Memory B cell (primary cell): ENCODE measurements around the gene TCF4.
A peak's percentile ranks its signal among the peaks of the same experiment; 100 is the strongest.
"Not testable (repeated sequence)": the region's sequence is repeated elsewhere in the genome, so short reads cannot be mapped to it uniquely, and the experiment has no call there.

Experiments used
- ATAC-seq: fragments of 150-1000 bp; cut with Tn5 transposase; 2 replicates; pipeline ENCODE4 v1.10.0; 2021; ENCODE audit warnings: low read depth, mild to moderate bottlenecking, moderate library complexity
- DNase-seq, 2 donors: peaks; one replicate each; pipeline ENCODE4 v3.0.0; 2022; ENCODE audit warnings: low spot score in 2 of 2
- H3K27ac Mint-ChIP-seq: one replicate; pipeline ENCODE4 v1.8.0; 2022; ENCODE audit warnings: mild to moderate bottlenecking, moderate library complexity, mixed read lengths
- H3K27me3 Mint-ChIP-seq: one replicate; pipeline ENCODE4 v1.8.0; 2022; ENCODE audit warnings: mixed read lengths
- H3K36me3 Mint-ChIP-seq: one replicate; pipeline ENCODE4 v1.8.0; 2022; ENCODE audit warnings: mild to moderate bottlenecking, mixed read lengths
- H3K4me1 Mint-ChIP-seq: one replicate; pipeline ENCODE4 v1.8.0; 2022; ENCODE audit warnings: mixed read lengths
- H3K4me3 Mint-ChIP-seq: one replicate; pipeline ENCODE4 v1.8.0; 2022; ENCODE audit warnings: mild to moderate bottlenecking, moderate library complexity, mixed read lengths
- H3K9me3 Mint-ChIP-seq: one replicate; pipeline ENCODE4 v1.8.0; 2022; ENCODE audit warnings: mixed read lengths

Gene TCF4

DNA sequence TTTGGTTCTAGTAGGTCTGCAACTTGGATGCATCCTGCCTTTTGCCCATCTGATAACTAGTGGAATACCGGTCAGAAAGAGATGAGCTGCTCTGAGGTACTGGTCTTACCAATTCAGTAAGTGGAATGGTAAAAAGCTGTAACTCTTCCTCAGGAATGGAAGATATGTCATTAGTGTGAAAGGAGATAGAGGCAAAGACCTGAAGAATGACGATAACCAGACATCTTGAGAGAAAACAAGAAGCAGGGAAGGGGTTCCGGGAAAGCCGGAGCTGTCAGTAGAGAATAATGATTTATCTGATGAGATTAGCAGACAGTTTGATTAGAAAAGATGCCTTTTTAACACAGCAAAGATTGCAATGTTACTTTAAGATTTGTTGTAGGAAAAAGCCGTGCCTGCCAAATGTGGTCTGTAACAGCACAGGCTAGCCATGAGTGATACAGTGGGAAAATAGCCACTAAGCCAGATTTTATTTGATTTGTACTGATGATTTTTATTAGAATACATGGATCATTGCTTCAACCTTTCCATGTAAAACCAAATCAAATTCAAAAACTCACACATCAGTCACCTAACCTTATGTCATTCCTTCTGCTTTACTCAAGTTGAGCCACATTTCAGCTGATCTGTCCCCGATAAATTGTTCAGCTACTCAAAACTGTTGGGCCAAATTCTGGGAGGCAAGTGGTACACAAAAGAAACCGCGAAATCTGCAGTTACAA lies 110.0 kb downstream of the TCF4 start:
- ATAC-seq, result peak; percentile 10
- peaks cover 19% of the 10 kb centered on the region for H3K4me1 Mint-ChIP-seq
- no peaks in the 10 kb centered on the region for H3K27me3 Mint-ChIP-seq
- H3K36me3 Mint-ChIP-seq, result peaks cover 3% of the 10 kb centered on the region
- no peak for DNase-seq
- no peaks in the 10 kb centered on the region for H3K9me3 Mint-ChIP-seq
- peak overlapping the region; percentile 96 for H3K27ac Mint-ChIP-seq
- peak overlapping the region; percentile 98 for H3K4me3 Mint-ChIP-seq

DNA sequence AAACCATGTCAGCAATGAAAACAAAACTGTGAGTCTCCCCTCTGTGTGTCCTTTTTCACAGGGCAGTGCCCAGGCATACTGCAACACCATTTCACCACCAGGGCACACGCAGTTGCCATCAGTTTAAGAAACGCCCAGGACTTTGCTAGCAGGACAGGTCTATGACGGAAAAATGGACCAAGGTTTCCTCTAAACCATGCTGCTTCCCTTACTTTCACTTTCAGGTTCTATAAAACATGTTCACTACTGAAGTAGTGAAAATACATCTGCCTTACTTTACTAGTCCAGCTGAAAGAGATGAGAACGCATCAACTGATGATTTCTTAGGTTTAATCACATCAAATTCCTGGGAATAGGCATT lies 110.5 kb downstream of the TCF4 start:
- H3K27ac Mint-ChIP-seq, result peak overlapping the region; percentile 96
- H3K4me3 Mint-ChIP-seq, result peak overlapping the region; percentile 98
- H3K9me3 Mint-ChIP-seq, result no peaks in the 10 kb centered on the region
- DNase-seq (peak; percentile 22 to 26), ATAC-seq (peak; percentile 96)
- peaks cover 2% of the 10 kb centered on the region for H3K36me3 Mint-ChIP-seq
- no peaks in the 10 kb centered on the region for H3K27me3 Mint-ChIP-seq
- peaks cover 19% of the 10 kb centered on the region for H3K4me1 Mint-ChIP-seq

DNA sequence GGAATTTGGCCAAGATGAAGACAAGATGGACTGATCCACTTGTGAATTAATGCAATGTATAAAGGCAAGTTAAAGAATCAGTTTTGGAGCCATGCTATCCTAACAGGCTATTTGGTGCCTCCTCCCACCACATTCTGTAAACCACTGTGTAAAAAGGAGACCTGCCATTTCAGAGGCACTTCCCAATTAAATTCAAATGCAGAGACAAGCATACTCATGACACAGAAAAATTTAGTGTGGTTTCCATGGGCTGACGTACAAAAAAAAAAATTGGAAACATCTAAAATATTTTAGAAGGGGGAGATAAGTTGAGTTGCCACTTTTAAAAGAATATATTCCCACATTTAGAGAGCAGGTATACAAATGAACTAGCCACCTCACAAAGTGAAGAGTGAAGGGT lies 112.1 kb downstream of the TCF4 start:
- DNase-seq, result no peak
- H3K36me3 Mint-ChIP-seq, result no peaks in the 10 kb centered on the region
- no peak for ATAC-seq
- no peaks in the 10 kb centered on the region for H3K9me3 Mint-ChIP-seq
- no peak overlapping the region for H3K4me3 Mint-ChIP-seq
- H3K4me1 Mint-ChIP-seq, result peaks cover 19% of the 10 kb centered on the region
- no peak overlapping the region for H3K27ac Mint-ChIP-seq
- H3K27me3 Mint-ChIP-seq, result no peaks in the 10 kb centered on the region

DNA sequence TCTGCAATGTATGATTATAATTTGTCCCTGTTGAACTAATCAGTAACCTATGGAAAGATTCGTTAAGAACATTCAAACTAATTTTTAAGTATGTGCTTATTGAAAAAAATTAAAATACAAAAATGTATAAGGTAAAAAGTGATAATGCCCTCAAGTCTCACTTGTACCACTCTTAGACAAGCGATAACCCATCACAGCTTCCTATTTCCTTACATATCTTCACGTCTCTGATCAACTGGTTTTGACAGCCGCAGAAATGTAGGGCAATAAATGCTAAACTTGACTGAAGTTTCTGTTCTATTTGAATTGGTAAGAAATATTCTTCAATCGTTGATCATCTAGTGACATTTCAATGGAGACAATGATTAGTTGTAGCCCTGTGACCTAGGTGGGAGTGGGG lies 112.5 kb downstream of the TCF4 start:
- no peak overlapping the region for H3K27ac Mint-ChIP-seq
- no peaks in the 10 kb centered on the region for H3K27me3 Mint-ChIP-seq
- H3K4me3 Mint-ChIP-seq, result no peak overlapping the region
- no peaks in the 10 kb centered on the region for H3K36me3 Mint-ChIP-seq
- ATAC-seq (no peak), DNase-seq (no peak)
- H3K9me3 Mint-ChIP-seq, result no peaks in the 10 kb centered on the region
- H3K4me1 Mint-ChIP-seq, result peaks cover 19% of the 10 kb centered on the region

DNA sequence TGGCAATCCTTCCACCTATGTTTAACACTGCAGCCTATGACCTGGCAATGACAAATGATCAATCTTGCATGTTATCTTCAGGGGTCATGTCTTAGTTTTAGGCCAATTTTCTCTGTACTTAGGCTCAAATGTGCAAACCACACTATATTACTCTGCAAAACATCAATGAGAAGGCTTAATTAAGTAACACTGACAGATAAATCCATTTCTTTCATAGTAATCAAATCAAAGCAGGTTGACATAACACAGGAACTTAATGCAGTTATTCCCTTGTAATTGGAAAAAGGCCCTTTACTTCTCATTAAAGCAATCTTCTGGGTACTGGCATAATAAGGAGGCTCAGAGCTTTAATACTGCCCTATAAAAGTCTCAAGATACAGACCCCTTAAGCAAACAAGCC lies 114.4 kb downstream of the TCF4 start:
- Mint-ChIP-seq H3K4me1 (peaks cover 11% of the 10 kb centered on the region), H3K9me3 (no peaks in the 10 kb centered on the region), H3K27ac (no peak overlapping the region), H3K4me3 (no peak overlapping the region), H3K27me3 (no peaks in the 10 kb centered on the region), H3K36me3 (no peaks in the 10 kb centered on the region)
- DNase-seq (no peak), ATAC-seq (no peak)

DNA sequence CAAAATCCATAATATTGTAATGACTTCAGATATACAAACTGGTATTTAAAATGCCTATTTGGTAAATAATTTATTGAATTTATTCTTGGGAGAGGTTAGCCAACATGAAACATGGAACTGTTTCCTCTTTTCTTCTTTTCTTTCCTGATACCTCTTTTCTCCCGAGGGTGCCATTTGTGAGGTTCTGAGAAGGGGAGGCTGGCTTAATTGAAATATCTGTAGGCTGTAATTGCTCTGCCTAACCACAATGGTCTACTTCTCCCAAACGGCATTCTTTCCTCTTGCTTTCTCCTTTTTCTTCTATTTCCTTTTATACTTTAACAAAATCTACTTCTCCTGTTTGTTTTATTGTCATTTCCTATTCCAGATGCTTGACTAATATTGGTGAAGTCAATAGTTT lies 114.9 kb downstream of the TCF4 start:
- Mint-ChIP-seq H3K27ac (no peak overlapping the region), H3K4me3 (no peak overlapping the region), H3K36me3 (no peaks in the 10 kb centered on the region), H3K27me3 (no peaks in the 10 kb centered on the region), H3K4me1 (peaks cover 9% of the 10 kb centered on the region), H3K9me3 (no peaks in the 10 kb centered on the region)
- DNase-seq (no peak), ATAC-seq (no peak)

DNA sequence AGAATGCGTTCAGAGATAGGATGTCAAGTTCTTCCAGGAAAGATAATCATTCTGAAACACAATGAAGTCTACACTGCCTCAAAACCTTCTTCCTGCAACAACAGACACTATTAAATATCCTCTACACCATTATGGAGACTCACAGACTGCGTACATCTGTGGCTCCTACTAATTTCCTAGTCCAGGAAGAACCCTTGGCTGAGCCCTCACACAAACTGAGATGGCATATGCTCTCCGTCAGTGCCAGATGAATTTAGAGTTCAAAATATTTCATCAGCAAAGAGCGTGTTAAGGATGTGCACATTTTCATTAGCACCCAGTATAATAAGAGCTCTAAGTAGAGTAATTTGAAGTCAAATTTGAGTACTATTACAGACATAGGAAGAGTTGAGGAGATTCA lies 117.2 kb downstream of the TCF4 start:
- H3K27ac Mint-ChIP-seq, result peak overlapping the region; percentile 35
- H3K4me1 Mint-ChIP-seq, result peaks cover 10% of the 10 kb centered on the region
- H3K4me3 Mint-ChIP-seq, result no peak overlapping the region
- DNase-seq (no peak), ATAC-seq (no peak)
- no peaks in the 10 kb centered on the region for H3K9me3 Mint-ChIP-seq
- H3K36me3 Mint-ChIP-seq, result no peaks in the 10 kb centered on the region
- no peaks in the 10 kb centered on the region for H3K27me3 Mint-ChIP-seq

DNA sequence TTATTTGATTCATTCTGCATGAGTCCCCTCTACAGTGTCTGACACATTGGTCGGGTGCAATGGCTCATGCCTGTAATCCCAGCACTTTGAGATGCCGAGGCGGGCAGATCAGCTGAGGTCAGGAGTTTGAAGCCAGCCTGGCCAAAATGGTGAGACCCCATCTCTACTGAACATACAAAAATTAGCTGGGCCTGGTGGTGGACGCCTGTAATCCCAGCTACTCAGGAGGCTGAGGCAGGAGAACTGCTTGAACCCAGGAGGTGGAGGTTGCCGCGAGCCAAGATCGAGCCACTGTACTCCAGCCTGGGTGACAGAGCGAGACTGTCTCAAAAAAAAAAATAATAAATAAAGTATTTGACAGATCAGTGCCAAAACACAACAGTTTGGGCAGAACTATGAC lies 118.9 kb downstream of the TCF4 start:
- not testable (repeated sequence) for DNase-seq, H3K4me3 Mint-ChIP-seq, H3K36me3 Mint-ChIP-seq, ATAC-seq, H3K27ac Mint-ChIP-seq, H3K27me3 Mint-ChIP-seq, H3K9me3 Mint-ChIP-seq
- H3K4me1 Mint-ChIP-seq, result peaks cover 12% of the 10 kb centered on the region

DNA sequence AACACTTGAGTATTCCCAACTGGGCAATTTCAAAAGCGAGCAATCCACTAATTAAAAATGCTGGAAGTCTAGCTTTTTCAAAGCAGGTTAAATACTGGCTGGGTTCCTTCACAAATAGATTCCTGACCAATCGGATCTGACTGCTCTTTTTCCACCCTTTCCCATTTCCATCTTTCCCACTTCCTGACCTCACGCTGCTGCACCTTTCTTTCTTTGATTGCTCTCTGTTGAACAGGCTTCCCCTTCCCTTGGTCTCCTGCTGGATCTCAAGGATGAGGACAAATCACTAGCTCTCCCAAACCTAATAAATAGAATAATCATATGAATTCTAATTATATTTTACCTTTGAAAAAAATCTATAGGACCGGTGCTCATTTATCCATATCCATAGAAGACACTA lies 121.2 kb downstream of the TCF4 start:
- H3K27ac Mint-ChIP-seq, result peak overlapping the region; percentile 58
- ATAC-seq (no peak), DNase-seq (no peak)
- no peaks in the 10 kb centered on the region for H3K27me3 Mint-ChIP-seq
- H3K36me3 Mint-ChIP-seq, result no peaks in the 10 kb centered on the region
- H3K9me3 Mint-ChIP-seq, result no peaks in the 10 kb centered on the region
- peaks cover 15% of the 10 kb centered on the region for H3K4me1 Mint-ChIP-seq
- no peak overlapping the region for H3K4me3 Mint-ChIP-seq

DNA sequence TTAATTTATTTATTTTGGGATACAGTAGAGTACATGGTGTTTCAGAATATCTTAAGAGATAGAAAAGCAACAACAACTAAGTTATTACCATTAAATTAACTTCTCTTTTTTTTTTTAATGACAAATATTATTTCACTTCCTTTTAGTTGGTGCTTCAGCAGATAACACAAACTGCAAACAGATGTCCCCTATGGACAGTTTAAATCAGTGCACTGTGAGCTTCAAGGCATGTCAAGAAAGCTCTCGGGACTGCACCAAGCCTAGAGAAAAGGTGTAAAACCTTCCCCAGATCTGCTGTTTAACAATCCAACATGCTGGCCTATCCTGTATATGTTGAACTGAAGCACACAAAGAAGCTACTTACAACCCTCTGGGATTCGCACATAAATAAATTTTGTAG lies 122.7 kb downstream of the TCF4 start:
- H3K4me1 Mint-ChIP-seq, result peaks cover 15% of the 10 kb centered on the region
- no peaks in the 10 kb centered on the region for H3K9me3 Mint-ChIP-seq
- H3K36me3 Mint-ChIP-seq, result no peaks in the 10 kb centered on the region
- no peaks in the 10 kb centered on the region for H3K27me3 Mint-ChIP-seq
- H3K27ac Mint-ChIP-seq, result no peak overlapping the region
- no peak overlapping the region for H3K4me3 Mint-ChIP-seq
- ATAC-seq (peak; percentile 100), DNase-seq (peak in 1 of 2 donors; percentile 22)

DNA sequence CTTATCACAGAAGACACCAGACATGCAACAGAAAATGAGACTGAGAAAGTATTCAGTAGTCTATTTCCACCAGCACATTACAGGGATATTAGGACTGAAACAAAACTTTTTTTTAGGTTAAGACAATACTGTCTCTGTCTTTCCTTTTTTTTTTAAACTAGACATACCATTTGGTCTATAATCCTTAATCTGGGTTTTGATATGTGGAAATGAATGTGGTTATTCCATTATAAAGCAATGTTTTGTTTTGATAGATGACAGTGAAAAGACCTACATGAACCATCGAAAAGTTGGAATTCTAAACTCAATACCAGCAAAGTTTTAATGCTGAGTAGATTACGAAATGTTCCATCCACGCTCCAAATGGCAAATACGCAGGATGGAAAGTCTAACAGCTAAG lies 123.4 kb downstream of the TCF4 start:
- no peak for ATAC-seq

DNA sequence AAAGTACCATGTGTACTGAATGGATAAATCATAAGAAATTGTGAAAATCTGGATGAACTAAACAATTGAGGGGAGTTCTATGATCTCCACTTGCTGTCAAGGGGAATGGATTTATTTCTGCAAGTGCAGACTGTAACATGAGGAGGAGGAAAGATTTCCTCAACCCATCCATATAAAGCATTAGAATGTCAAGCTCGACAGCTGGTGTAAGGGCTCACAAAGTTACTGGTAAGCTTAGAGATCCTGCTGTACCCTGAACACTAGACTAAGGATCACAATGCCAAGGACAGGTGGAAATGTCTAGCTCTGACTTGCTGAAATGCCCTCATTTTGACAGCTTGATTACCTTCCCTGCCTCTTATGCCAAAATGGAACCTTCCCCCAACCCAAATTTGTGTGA lies 125.3 kb downstream of the TCF4 start:
- DNase-seq, result no peak
- H3K4me1 Mint-ChIP-seq, result peaks cover 13% of the 10 kb centered on the region

More for the DNA sequence above, 123.4 kb downstream of the TCF4 start:
- no peak for DNase-seq
- Mint-ChIP-seq H3K36me3 (no peaks in the 10 kb centered on the region), H3K4me3 (no peak overlapping the region), H3K4me1 (peaks cover 15% of the 10 kb centered on the region), H3K27ac (no peak overlapping the region), H3K9me3 (no peaks in the 10 kb centered on the region), H3K27me3 (no peaks in the 10 kb centered on the region)

DNA sequence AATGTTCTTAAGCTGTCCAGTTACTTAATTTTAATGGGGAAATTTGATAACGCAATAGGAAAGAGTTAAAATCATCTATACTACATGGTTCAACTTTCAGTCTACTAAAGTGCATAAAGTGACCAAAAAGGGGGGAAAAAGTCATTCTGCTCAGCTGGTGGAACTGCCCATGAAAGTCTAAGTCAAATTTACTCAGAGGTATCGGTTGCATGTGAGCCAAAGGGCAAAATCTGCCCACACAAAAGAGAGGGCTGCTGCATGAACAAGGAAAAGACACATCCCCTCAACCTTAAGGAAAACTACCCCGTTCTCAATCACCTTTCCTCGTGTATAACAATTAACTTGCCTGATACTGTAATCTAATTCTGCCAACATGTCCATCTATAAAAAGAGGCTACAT lies 126.1 kb downstream of the TCF4 start:
- peaks cover 6% of the 10 kb centered on the region for H3K4me1 Mint-ChIP-seq
- no peak for DNase-seq

More for the DNA sequence above, 125.3 kb downstream of the TCF4 start:
- Mint-ChIP-seq H3K27ac (no peak overlapping the region), H3K4me3 (no peak overlapping the region), H3K9me3 (no peaks in the 10 kb centered on the region), H3K36me3 (no peaks in the 10 kb centered on the region), H3K27me3 (no peaks in the 10 kb centered on the region)
- no peak for ATAC-seq

DNA sequence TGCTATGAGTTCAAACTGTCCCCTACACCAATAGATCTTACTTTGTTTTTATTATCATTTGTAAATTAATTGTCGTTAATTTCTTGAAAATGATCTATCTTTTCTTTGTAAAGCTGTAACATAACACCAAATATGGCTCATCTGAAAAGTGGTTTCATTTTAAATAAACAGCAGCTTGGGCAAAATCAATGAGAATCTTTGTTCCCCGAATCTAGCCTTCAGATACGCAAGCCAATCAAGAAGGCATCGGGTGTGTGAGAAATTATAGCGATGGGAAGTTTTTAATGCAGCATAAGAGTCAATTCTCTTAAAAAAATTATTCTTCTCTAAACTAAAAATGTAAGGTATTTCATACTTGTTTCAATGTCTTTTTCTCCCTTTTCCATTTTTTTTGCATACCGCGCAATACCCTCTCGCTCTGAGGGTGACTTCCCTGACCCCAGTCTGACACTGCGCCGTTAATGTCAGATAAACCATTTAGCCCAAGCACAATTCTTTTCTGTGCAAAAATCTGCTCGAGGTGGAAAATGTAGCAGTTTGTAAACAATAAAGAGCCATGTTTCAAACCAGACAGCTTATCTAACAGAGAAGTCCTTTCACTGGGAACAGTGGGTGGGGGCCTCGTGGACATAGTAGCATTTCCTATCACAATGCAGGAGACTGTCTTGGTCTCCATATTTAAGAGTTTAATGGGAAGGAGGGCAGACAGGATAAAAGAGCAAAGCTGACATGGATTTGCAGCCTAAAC lies 129.4 kb downstream of the TCF4 start:
- DNase-seq, result no peak

More for the DNA sequence above, 126.1 kb downstream of the TCF4 start:
- H3K4me3 Mint-ChIP-seq, result no peak overlapping the region
- no peak for ATAC-seq
- H3K9me3 Mint-ChIP-seq, result no peaks in the 10 kb centered on the region
- H3K27ac Mint-ChIP-seq, result no peak overlapping the region
- no peaks in the 10 kb centered on the region for H3K27me3 Mint-ChIP-seq
- H3K36me3 Mint-ChIP-seq, result no peaks in the 10 kb centered on the region

DNA sequence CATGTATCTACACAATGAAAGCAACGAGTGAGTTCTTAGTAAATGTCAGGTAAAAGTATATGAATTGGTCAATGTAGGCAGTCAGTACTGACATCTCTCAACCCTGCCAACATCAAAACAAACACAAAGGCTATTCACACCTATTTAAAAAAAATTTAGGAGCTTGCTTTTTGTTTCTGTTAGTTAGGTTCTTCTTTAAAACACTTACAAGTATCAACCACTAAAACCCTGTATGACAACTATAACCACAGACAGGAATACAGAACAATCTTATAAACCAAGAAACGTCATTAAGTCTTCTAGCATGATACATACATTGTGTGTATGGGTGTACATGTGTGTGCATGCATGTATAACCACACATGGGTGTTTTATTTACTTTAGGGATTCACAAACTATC lies 131.0 kb downstream of the TCF4 start:
- Mint-ChIP-seq H3K36me3 (no peaks in the 10 kb centered on the region), H3K4me3 (no peak overlapping the region), H3K9me3 (no peaks in the 10 kb centered on the region), H3K27ac (no peak overlapping the region), H3K4me1 (no peaks in the 10 kb centered on the region), H3K27me3 (no peaks in the 10 kb centered on the region)
- DNase-seq (no peak), ATAC-seq (no peak)

More for the DNA sequence above, 129.4 kb downstream of the TCF4 start:
- Mint-ChIP-seq H3K4me3 (no peak overlapping the region), H3K27ac (no peak overlapping the region), H3K36me3 (no peaks in the 10 kb centered on the region), H3K9me3 (no peaks in the 10 kb centered on the region), H3K27me3 (no peaks in the 10 kb centered on the region), H3K4me1 (peaks cover 3% of the 10 kb centered on the region)
- ATAC-seq, result no peak
